K562 treated with DMSO at 1 percent for 12 hours (cell line): ENCODE results near the gene NOTCH2NLA. TPM values are rescaled to one million over a fixed set of nuclear protein-coding genes. Genes with fewer than 3 reads are reported as not detected.

ENCODE experiments used
- total RNA-seq: library from RNA; unstranded; fragments of 300-600 nt; gene quantifications from 2 replicates; pipeline ENCODE4 v1.2.3, GENCODE V29; 2022; ENCODE audit not compliant: insufficient read depth

The NOTCH2NLA gene
- 12.3 and 14.2 TPM in 2 replicates for total RNA-seq

DNA sequence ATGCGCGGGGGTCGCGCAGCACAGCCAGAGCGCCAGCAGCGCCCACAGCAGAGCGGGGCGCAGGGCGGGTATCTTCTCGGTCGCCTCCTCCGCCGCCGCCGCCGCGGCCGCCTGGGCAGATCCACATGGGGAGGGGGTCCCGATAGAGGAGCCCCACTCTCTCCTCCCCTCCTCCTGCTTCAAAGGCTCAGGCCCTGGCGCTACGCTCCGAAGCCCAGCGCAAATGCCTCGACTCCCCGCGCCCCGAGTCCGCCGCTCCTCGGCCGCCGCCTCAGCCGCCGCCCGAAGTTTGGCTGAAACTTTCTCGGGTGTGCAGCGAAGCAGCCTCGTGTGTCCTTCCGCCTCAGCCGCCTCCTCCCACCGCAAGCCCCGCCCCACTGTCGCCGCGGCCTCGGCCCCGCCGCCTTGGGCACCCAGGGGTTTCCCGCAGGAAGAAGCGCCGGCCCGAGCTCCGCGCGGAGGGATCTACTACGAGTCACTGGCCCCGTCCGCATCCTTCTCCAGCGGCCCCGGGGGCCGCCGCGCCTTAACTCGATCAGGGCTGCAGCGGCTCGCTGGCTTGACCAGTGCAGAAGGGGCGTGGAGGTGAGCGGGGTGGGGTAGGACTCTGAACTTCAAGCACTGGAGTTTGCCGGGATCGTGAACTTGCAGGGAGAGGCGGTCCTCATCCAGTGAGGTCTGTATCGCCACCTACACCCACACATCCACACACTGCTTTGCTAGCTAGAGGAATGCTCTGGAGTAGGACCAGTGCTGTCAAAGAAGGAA lies at the start of gene NOTCH2NLA:
Gene NOTCH2NLA, minus strand, starts transcription at position 312 of the 768 bp plus-strand sequence. CDS start 39,684 bp downstream, outside the sequence.

DNA sequence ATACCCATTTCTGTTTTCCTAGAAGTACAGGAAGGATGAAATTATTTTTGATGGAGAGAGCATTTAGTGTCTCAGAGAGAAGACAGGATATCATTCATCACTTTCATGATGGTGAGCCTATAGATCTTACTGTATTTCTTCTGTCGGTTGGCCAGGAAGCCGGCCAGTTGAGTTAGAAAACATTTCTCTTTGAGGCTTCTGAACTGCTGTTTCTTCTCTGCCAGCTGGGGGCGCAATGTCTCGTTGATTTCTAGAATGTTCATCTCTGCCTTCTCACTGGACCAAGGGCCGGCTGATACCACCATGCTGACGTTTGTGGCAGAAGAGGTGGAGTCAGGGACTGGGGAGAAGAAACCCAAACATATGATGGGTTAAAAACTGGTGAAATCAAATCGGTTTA lies 84.4 kb downstream of the NOTCH2NLA start, which contains the start of gene NBPF10:
Gene NBPF10, minus strand, starts transcription at position 340 of the 400 bp plus-strand sequence. Its CDS starts 35 bp downstream, at position 305.

Other genes starting within 250 kb of the NOTCH2NLA start
- 231 and 482 TPM in 2 replicates for gene TXNIP, start 232.4 kb downstream of the NOTCH2NLA start, total RNA-seq
- gene HJV, start 207.3 kb downstream of the NOTCH2NLA start, total RNA-seq: 1.4 and 4.7 TPM in 2 replicates
- 0.44 and 1.2 TPM in 2 replicates for gene NBPF10, start 84.2 kb downstream of the NOTCH2NLA start, total RNA-seq